T-helper 17 cell (primary cell): Measurements from ENCODE around the gene RFTN1. TPM values are rescaled to one million over a fixed set of nuclear protein-coding genes. Genes with fewer than 3 reads are reported as not detected.
A peak's percentile ranks its signal among the peaks of the same experiment; 100 is the strongest.

Source experiments
- ATAC-seq: fragments of 150-1000 bp; cut with Tn5 transposase; 2 replicates; pipeline ENCODE4 v1.10.0; 2021; ENCODE audit warnings: mild to moderate bottlenecking, moderate library complexity
- DNase-seq, 3 donors: peaks; one replicate each; pipeline versions ENCODE4 v3.0.0 to v3.0.0-alpha.2; 2020 to 2021
- H3K9me3 ChIP-seq: one replicate; pipeline ENCODE4 v1.7.0; 2013; ENCODE audit warnings: low read length, mild to moderate bottlenecking; ENCODE audit not compliant: control insufficient read depth, poor library complexity, severe bottlenecking
- H3K27ac Mint-ChIP-seq: one replicate; pipeline ENCODE4 v1.8.0; 2022; ENCODE audit warnings: mild to moderate bottlenecking, moderate library complexity, mixed read lengths
- H3K27me3 Mint-ChIP-seq: one replicate; pipeline ENCODE4 v1.8.0; 2022; ENCODE audit warnings: mixed read lengths
- H3K36me3 Mint-ChIP-seq: one replicate; pipeline ENCODE4 v1.8.0; 2022; ENCODE audit warnings: low read depth, mixed read lengths
- H3K4me1 Mint-ChIP-seq: one replicate; pipeline ENCODE4 v1.8.0; 2022; ENCODE audit warnings: mild to moderate bottlenecking, mixed read lengths
- H3K4me3 Mint-ChIP-seq: one replicate; pipeline ENCODE4 v1.8.0; 2022; ENCODE audit warnings: mild to moderate bottlenecking, moderate library complexity, mixed read lengths
- total RNA-seq, 4 donors: library from RNA in 2 of 4; stranded (reverse) in 2 of 4; gene quantifications; one replicate each; pipeline ENCODE4 v1.2.3 and lab custom pipeline; 2022 to 2026

RFTN1 gene
- total RNA-seq, 2 donors from 2014 or later = 51.8 to 55.8 TPM

DNA sequence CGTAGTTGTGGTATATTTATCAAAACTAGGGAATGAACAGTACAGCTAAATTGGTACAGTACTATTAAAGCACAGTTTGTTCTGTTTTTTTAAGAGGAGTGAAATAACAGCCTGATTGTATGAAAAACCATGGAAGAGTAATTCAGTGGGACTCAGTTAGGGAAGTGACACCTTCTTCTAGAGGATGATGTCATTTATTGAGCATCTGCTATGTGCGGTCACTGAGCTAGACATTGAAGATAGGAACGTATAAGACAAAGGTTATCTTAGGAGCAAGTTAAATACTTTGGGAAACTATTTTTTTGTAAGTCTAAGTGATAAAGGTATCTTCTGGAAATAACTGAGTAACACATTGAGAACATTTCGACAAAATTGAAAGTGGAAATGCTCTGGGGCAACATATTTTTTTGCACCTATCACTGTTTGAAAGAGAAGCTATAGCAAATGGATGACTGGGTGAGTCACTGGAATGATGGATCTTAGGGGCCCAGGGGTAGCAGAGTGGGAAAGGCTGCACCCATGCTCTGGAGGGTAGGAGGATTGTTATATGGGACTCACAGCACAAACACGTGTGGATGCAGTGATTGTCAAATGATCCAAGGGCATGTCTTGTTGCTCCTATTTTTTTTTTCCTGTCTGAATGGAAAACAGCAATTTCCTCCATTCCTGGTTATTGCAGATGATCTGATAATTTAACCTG, 205.5 kb downstream of the RFTN1 start:
- H3K27me3 Mint-ChIP-seq = no peaks in the 10 kb centered on the region
- H3K4me3 Mint-ChIP-seq = peak overlapping the region; percentile 58
- H3K4me1 Mint-ChIP-seq = peaks cover 68% of the 10 kb centered on the region
- DNase-seq = no peak
- H3K27ac Mint-ChIP-seq = peak overlapping the region; percentile 98
- no peaks in the 10 kb centered on the region for H3K9me3 ChIP-seq
- no peak for ATAC-seq
- peaks cover 18% of the 10 kb centered on the region for H3K36me3 Mint-ChIP-seq

DNA sequence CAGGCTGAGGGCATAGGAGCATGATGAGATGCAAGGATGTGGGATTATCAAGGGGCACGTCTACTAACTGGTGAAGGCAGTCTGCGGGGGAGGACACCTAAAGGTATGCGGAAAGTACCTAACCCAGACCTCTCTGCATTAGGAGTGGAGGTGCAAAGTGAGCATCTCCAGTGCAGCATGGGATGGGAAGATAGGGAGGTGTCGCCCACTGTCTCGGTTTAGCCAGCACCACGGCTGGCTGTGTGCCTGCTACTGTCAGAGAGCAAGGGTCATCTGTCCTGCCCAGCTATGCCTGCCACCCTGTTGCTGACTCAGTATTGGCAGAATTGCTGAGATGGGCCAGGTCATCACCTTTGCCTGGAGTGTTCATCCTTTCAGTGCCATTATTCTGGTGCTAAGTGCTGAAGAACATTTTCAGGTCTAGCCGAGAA, 208.4 kb downstream of the RFTN1 start:
- Mint-ChIP-seq H3K36me3 (peaks cover 19% of the 10 kb centered on the region), H3K27me3 (no peaks in the 10 kb centered on the region), H3K4me1 (peaks cover 78% of the 10 kb centered on the region), H3K27ac (peak overlapping the region; percentile 98), H3K4me3 (peak overlapping the region; percentile 75)
- peak; percentile 58 for ATAC-seq
- peak in 2 of 3 donors; percentile 19 to 31 for DNase-seq
- H3K9me3 ChIP-seq = no peaks in the 10 kb centered on the region

DNA sequence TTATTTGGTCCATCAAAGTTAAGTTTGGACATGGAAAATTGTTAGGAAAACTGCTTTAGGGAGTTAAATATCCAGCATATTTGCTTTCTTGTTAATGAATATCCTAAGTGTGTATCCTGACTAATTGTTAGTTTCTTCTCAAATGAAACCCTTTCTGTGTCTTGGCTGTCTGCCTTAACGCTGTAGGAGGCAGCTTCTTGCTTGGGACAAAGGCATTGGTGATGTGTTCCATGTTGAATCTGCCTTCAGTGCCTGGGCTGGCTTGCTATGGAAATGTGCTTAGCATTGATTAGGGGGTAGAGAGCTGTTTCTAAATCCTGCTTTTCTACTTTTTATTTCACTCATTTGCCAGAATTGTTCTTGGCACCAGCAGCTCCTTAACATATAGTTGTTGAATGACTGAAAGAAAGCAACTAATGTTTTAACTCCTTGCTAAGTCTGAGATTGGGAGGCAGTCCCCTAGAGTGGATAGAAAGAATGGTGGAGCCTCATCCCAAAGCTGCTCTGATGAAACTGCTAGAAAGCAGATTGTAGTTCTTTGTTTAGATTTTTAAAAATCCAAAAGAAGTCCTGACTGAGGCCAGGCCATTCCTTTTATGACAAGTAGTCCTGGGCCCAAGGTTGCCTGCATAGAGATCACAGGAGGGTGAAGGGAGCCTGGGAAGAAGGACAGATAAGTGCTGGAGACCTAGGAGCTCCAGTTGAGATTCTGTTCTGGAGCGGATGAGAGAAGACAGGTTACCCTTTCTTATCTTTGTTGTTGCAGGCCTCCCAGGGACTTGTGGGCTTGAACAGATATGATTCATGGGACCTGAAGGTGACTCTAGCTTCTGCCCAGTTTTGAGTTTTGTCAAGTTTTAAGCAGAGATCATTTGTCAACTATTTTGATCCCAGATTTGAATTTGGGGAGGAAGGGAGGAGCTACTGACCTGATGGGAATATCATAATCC, 209.2 kb downstream of the RFTN1 start:
- no peak for DNase-seq
- H3K36me3 Mint-ChIP-seq = peaks cover 19% of the 10 kb centered on the region
- ATAC-seq = no peak
- no peaks in the 10 kb centered on the region for H3K9me3 ChIP-seq
- peaks cover 76% of the 10 kb centered on the region for H3K4me1 Mint-ChIP-seq
- H3K27me3 Mint-ChIP-seq = no peaks in the 10 kb centered on the region
- H3K4me3 Mint-ChIP-seq = peak overlapping the region; percentile 75
- H3K27ac Mint-ChIP-seq = peak overlapping the region; percentile 98

- no peaks in the 10 kb centered on the region for H3K9me3 ChIP-seq
- Mint-ChIP-seq H3K4me1 (peaks cover 81% of the 10 kb centered on the region), H3K4me3 (peak overlapping the region; percentile 93), H3K36me3 (peaks cover 23% of the 10 kb centered on the region), H3K27ac (peak overlapping the region; percentile 98), H3K27me3 (no peaks in the 10 kb centered on the region)
- ATAC-seq (no peak), DNase-seq (no peak)
These were observed 210.4 kb downstream of the RFTN1 start for GRCh38 chr3:16303037-16303575.

DNA sequence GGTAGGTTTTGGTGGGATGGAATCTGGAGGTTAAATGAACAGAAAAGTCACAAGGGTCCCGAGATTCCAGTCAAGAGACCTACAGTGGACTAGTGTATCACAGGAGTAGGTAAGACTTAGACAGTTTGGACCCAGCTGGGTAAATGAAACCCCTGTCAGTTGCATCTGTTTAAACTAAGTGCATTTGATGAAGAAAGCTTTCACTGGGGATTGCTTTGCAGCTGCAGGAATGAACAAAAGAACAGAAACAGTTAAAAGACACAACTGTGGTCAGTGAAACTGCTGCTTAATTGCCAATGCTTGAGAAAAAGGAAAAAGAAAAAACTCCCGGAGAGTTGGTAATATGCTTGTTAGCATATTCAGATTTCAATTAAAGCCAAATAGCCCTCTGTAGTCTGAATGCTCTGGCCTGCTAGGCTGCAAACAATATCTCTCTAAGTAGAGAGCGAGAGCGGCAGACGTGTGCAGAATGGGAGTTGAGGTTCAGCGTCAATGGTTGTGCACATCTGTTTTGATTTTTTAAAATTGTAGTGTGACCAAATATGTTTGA, 211.3 kb downstream of the RFTN1 start:
- H3K27ac Mint-ChIP-seq = peak overlapping the region; percentile 98
- no peaks in the 10 kb centered on the region for H3K27me3 Mint-ChIP-seq
- peaks cover 20% of the 10 kb centered on the region for H3K36me3 Mint-ChIP-seq
- H3K9me3 ChIP-seq = no peaks in the 10 kb centered on the region
- peaks cover 78% of the 10 kb centered on the region for H3K4me1 Mint-ChIP-seq
- ATAC-seq (no peak), DNase-seq (no peak)
- H3K4me3 Mint-ChIP-seq = peak overlapping the region; percentile 93

- H3K4me3 Mint-ChIP-seq = peak overlapping the region; percentile 93
- H3K27me3 Mint-ChIP-seq = no peaks in the 10 kb centered on the region
- H3K36me3 Mint-ChIP-seq = peaks cover 18% of the 10 kb centered on the region
- H3K9me3 ChIP-seq = no peaks in the 10 kb centered on the region
- DNase-seq (no peak), ATAC-seq (peak; percentile 10)
- H3K27ac Mint-ChIP-seq = peak overlapping the region; percentile 98
- H3K4me1 Mint-ChIP-seq = peaks cover 72% of the 10 kb centered on the region
These were observed 212.0 kb downstream of the RFTN1 start for GRCh38 chr3:16301507-16301906.

DNA sequence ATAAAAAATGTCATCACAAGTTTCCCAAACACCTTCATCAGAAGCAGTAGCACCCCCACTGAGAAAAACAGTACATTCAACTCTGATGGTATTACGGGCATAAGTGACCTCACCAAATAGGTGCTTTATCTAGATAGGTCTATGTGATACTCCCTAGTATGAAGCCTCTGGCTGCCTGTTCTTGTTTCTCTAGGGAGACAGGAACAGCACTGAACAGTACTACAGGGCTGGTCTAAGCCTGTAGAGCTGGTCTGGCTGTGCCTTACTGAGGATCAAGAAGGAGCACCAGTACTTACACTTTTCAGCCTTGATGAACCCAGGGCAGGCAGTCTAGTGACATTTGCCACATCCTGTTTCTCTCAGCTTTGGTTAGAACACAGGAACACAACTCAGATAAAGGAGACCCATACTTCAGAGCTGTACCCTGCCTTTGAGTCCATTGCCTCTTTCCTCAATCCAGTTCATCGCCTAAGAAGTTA, 212.6 kb downstream of the RFTN1 start:
- H3K27me3 Mint-ChIP-seq = no peaks in the 10 kb centered on the region
- no peaks in the 10 kb centered on the region for H3K9me3 ChIP-seq
- peaks cover 70% of the 10 kb centered on the region for H3K4me1 Mint-ChIP-seq
- peaks cover 19% of the 10 kb centered on the region for H3K36me3 Mint-ChIP-seq
- DNase-seq = peak in 2 of 3 donors; percentile 30 to 36
- peak overlapping the region; percentile 93 for H3K4me3 Mint-ChIP-seq
- peak; percentile 85 for ATAC-seq
- peak overlapping the region; percentile 98 for H3K27ac Mint-ChIP-seq

GRCh38 chr3:16300307-16300706, 213.2 kb downstream of the RFTN1 start:
- Mint-ChIP-seq H3K27me3 (no peaks in the 10 kb centered on the region), H3K27ac (peak overlapping the region; percentile 98), H3K36me3 (peaks cover 25% of the 10 kb centered on the region), H3K4me3 (peak overlapping the region; percentile 93), H3K4me1 (peaks cover 70% of the 10 kb centered on the region)
- ATAC-seq (peak; percentile 19), DNase-seq (no peak)
- no peaks in the 10 kb centered on the region for H3K9me3 ChIP-seq

DNA sequence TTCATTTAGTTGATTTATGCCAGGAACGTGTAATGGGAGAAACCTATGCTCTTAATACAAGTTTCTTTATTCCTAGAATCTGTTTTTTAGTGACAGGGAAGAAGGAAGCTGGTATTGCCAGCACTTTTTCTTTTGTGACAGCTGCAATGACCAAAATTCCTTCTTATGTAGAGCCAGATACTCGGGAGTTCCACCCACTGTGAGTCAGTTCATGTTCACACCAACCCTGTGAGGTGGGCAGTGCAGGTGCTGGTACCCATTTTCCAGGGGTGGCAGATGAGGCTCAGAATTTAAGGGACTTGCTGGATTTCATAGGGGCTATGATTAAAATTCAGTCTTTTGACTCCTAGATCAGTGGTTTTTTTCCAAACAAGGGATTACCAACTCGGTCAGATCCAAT, 213.8 kb downstream of the RFTN1 start:
- ATAC-seq = no peak
- Mint-ChIP-seq H3K27me3 (no peaks in the 10 kb centered on the region), H3K4me3 (peak overlapping the region; percentile 93), H3K4me1 (peaks cover 68% of the 10 kb centered on the region), H3K36me3 (peaks cover 25% of the 10 kb centered on the region), H3K27ac (peak overlapping the region; percentile 98)
- H3K9me3 ChIP-seq = no peaks in the 10 kb centered on the region
- DNase-seq = no peak

DNA sequence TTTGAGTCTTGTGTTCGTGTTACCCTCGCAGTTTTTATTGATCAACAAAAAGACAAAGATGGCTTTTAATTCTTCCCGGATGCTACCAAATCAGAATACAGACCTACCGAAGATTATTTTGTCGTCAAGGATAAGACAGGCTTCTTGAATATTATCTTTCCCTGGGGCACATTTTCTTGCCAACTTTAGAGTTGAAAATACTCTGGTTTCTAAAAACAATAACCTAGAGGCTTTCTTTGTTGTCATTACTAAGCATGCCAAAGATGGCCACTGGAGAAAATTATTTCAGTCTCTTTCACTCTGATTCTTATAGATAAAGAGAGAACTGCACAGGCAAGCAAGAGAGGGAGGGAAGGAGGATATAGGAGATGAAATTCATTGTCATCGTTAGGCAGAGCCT, 214.6 kb downstream of the RFTN1 start:
- Mint-ChIP-seq H3K36me3 (peaks cover 25% of the 10 kb centered on the region), H3K27me3 (no peaks in the 10 kb centered on the region)

GRCh38 chr3:16297997-16298885, 215.3 kb downstream of the RFTN1 start:
- Mint-ChIP-seq H3K4me1 (peaks cover 59% of the 10 kb centered on the region), H3K27me3 (no peaks in the 10 kb centered on the region), H3K27ac (peak overlapping the region; percentile 98), H3K4me3 (peak overlapping the region; percentile 45), H3K36me3 (peaks cover 26% of the 10 kb centered on the region)
- no peaks in the 10 kb centered on the region for H3K9me3 ChIP-seq
- DNase-seq (no peak), ATAC-seq (no peak)

More for the DNA sequence above, 214.6 kb downstream of the RFTN1 start:
- no peaks in the 10 kb centered on the region for H3K9me3 ChIP-seq
- DNase-seq = no peak
- peak overlapping the region; percentile 98 for H3K27ac Mint-ChIP-seq
- peak overlapping the region; percentile 45 for H3K4me3 Mint-ChIP-seq
- H3K4me1 Mint-ChIP-seq = peaks cover 62% of the 10 kb centered on the region
- ATAC-seq = no peak

- Mint-ChIP-seq H3K4me1 (peaks cover 53% of the 10 kb centered on the region), H3K27me3 (no peaks in the 10 kb centered on the region), H3K27ac (peak overlapping the region; percentile 95), H3K36me3 (peaks cover 18% of the 10 kb centered on the region), H3K4me3 (peak overlapping the region; percentile 83)
- DNase-seq (no peak), ATAC-seq (no peak)
- no peaks in the 10 kb centered on the region for H3K9me3 ChIP-seq
These were observed 218.1 kb downstream of the RFTN1 start for GRCh38 chr3:16295298-16295890.
